Activated naive CD8-positive, alpha-beta T cell treated with anti-CD3 and anti-CD28 coated beads, Interleukin-2, amount 10 ng/mL, durations not matched to agents 7 days and 5 days (primary cell): ENCODE data around the gene SRPK1. TPM values are rescaled to one million over a fixed set of nuclear protein-coding genes. Genes with fewer than 3 reads are reported as not detected.
"Not testable (repeated sequence)": the region's sequence is repeated elsewhere in the genome, so short reads cannot be mapped to it uniquely, and the experiment has no call there.

Experiments
- ATAC-seq: fragments of 150-1000 bp; cut with Tn5 transposase; one replicate; pipeline ENCODE4 v1.10.0; 2021; ENCODE audit warnings: low read depth, moderate library complexity
- POLR2A ChIA-PET: fragments of 350-600 bp; sonication (Branson Sonifier 250); formaldehyde crosslinking; loops from one replicate; lab custom pipeline; 2021; ENCODE audit warnings: antibody characterized with exemption; lab: Charles Lee
- DNase-seq: peaks from one replicate; pipeline ENCODE4 v3.0.0; 2021
- H3K27ac Mint-ChIP-seq: one replicate; pipeline ENCODE4 v1.8.0; 2022; ENCODE audit warnings: mild to moderate bottlenecking, mixed read lengths
- H3K27me3 Mint-ChIP-seq: one replicate; pipeline ENCODE4 v1.8.0; 2022; ENCODE audit warnings: mild to moderate bottlenecking, moderate library complexity, mixed read lengths
- H3K36me3 Mint-ChIP-seq: one replicate; pipeline ENCODE4 v1.8.0; 2021; ENCODE audit warnings: mild to moderate bottlenecking, mixed read lengths
- H3K4me1 Mint-ChIP-seq: one replicate; pipeline ENCODE4 v1.8.0; 2021; ENCODE audit warnings: mixed read lengths
- H3K4me3 Mint-ChIP-seq: one replicate; pipeline ENCODE4 v1.8.0; 2022; ENCODE audit warnings: mild to moderate bottlenecking, moderate library complexity, mixed read lengths
- H3K9me3 Mint-ChIP-seq: one replicate; pipeline ENCODE4 v1.8.0; 2021; ENCODE audit warnings: mixed read lengths
- total RNA-seq, 2 experiments: library from RNA; stranded (reverse); gene quantifications; one replicate each; pipeline ENCODE4 v1.2.3, GENCODE V29; 2021

Gene SRPK1
- total RNA-seq, 2 experiments from 2014 or later = 69.1 to 73.6 TPM

- POLR2A ChIA-PET = no interaction called here
- peaks cover 5% of the 10 kb centered on the region for H3K27me3 Mint-ChIP-seq
- H3K9me3 Mint-ChIP-seq = peaks cover 4% of the 10 kb centered on the region
- ATAC-seq (no peak), DNase-seq (no peak)
- no peaks in the 10 kb centered on the region for H3K4me1 Mint-ChIP-seq
- no peak overlapping the region for H3K4me3 Mint-ChIP-seq
- H3K36me3 Mint-ChIP-seq = no peaks in the 10 kb centered on the region
- no peak overlapping the region for H3K27ac Mint-ChIP-seq
These were observed 22.5 kb upstream of the SRPK1 start for GRCh38 chr6:35943390-35943789.

- ATAC-seq = no peak
These were observed 21.5 kb upstream of the SRPK1 start for GRCh38 chr6:35942355-35942754.

DNA sequence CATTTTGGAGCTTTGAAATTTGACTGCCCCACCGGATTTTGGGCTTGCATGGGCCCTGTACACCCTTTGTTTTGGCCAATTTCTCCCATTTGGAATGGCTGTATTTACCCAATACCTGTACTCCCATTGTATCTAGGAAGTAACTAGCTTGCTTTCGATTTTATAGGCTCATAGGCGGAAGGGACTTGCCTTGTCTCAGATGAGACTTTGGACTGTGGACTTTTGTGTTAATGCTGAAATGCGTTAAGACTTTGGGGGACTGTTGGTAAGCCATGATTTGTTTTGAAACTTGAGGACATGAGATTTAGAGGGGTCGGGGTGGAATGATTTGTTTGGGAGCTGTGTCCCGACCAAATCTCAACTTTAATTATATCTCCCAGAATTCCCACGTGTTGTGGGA is 20.3 kb upstream of the SRPK1 start:
- not testable (repeated sequence) for DNase-seq, H3K4me3 Mint-ChIP-seq

More at GRCh38 chr6:35942355-35942754, 21.5 kb upstream of the SRPK1 start:
- DNase-seq = no peak
- no peak overlapping the region for H3K4me3 Mint-ChIP-seq
- no peaks in the 10 kb centered on the region for H3K4me1 Mint-ChIP-seq
- H3K36me3 Mint-ChIP-seq = no peaks in the 10 kb centered on the region
- peaks cover 5% of the 10 kb centered on the region for H3K27me3 Mint-ChIP-seq
- peaks cover 4% of the 10 kb centered on the region for H3K9me3 Mint-ChIP-seq
- POLR2A ChIA-PET = no interaction called here
- no peak overlapping the region for H3K27ac Mint-ChIP-seq

GRCh38 chr6:35940014-35940413 is 19.1 kb upstream of the SRPK1 start:
- H3K9me3 Mint-ChIP-seq, H3K36me3 Mint-ChIP-seq, H3K27ac Mint-ChIP-seq, DNase-seq, H3K4me3 Mint-ChIP-seq, H3K4me1 Mint-ChIP-seq, ATAC-seq, POLR2A ChIA-PET: not testable (repeated sequence)
- peaks cover 12% of the 10 kb centered on the region for H3K27me3 Mint-ChIP-seq

More for the DNA sequence above, 20.3 kb upstream of the SRPK1 start:
- H3K36me3 Mint-ChIP-seq, ATAC-seq, H3K27ac Mint-ChIP-seq, H3K4me1 Mint-ChIP-seq, H3K27me3 Mint-ChIP-seq, POLR2A ChIA-PET, H3K9me3 Mint-ChIP-seq: not testable (repeated sequence)

DNA sequence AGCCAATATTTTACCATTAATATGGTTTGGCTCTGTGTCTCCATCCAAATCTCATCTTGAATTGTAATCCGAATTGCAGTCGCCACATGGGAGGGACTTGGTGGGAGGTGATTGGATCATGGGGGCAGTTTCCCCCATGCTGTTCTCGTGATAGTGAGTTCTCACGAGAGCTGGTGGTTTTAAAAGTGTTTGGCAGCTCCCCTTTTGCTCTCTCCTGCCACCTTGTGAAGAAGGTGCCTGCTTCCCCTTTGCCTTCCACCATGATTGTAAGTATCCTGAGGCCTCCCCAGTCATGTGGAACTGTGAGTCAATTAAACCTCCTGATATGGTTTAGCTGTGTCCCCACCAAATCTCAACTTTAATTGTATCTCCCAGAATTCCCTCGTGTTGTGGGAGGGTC is 18.4 kb upstream of the SRPK1 start:
- POLR2A ChIA-PET, ATAC-seq: not testable (repeated sequence)

DNA sequence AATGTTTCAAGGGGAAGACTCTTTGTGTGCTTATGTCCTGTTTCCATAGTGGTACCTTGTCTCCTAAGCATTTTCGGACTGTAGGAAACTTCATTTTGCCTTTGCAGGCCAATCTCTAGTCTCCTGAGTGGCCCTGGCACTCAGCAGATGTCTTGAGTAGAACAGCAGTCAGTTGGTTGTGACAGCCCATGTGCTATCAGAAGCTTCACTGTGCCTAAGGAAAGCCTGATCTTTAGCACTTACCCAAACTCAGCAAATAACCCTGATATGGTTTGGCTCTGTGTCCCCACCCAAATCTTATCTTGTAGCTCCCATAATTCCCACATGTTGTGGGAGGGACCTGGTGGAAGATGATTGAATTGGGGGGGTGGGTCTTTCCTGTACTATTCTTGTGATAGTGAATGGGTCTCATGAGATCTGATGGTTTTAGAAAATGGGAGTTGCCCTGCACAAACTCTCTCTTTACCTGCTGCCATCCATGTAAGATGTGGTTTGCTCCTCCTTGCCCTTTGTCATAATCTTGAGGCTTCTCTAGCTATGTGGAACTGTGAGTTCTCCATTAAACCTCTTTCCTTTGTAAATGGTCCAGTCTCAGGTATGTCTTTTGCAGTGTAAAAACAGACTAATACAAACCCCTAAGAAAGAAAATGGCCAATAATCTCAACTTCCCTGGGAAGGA is 15.9 kb upstream of the SRPK1 start:
- ATAC-seq = no peak
- Mint-ChIP-seq H3K27me3 (peaks cover 12% of the 10 kb centered on the region), H3K9me3 (peaks cover 7% of the 10 kb centered on the region), H3K4me1 (peaks cover 2% of the 10 kb centered on the region), H3K4me3 (no peak overlapping the region), H3K36me3 (peaks cover 6% of the 10 kb centered on the region), H3K27ac (no peak overlapping the region)
- DNase-seq = no peak
- POLR2A ChIA-PET = interaction anchor here (0.7 kb wide), 1 partner anchor 16 kb away, joined by 3 read pairs; no protein-coding TSS in a partner anchor

More for the DNA sequence above, 18.4 kb upstream of the SRPK1 start:
- not testable (repeated sequence) for H3K36me3 Mint-ChIP-seq, H3K9me3 Mint-ChIP-seq, H3K4me3 Mint-ChIP-seq, H3K4me1 Mint-ChIP-seq, H3K27ac Mint-ChIP-seq, DNase-seq
- peaks cover 14% of the 10 kb centered on the region for H3K27me3 Mint-ChIP-seq

DNA sequence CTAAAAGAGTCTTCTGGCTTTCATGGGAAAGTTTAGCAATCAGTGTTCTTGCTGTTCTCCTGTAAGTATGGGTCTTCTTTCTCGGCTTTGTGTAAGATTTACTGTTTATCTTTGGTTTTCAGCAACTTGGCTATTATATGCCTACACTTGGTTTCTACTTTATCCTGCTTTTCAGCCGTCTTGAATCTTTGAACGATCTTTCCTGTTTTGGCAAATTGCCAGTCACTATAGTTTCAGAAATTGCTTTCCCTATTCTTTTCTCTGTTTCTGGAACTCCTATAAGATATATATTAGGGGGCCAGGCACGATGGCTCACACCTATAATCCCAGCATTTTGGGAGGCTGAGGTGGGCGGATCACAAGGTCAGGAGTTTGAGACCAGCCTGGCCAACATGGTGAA is 14.6 kb upstream of the SRPK1 start:
- Mint-ChIP-seq H3K36me3 (peaks cover 6% of the 10 kb centered on the region), H3K4me1 (peaks cover 2% of the 10 kb centered on the region), H3K4me3 (no peak overlapping the region), H3K9me3 (peaks cover 3% of the 10 kb centered on the region), H3K27ac (no peak overlapping the region), H3K27me3 (peaks cover 12% of the 10 kb centered on the region)
- no peak for DNase-seq
- no peak for ATAC-seq
- POLR2A ChIA-PET = no interaction called here

- peaks cover 12% of the 10 kb centered on the region for H3K27me3 Mint-ChIP-seq
- H3K9me3 Mint-ChIP-seq = peaks cover 3% of the 10 kb centered on the region
- no peak overlapping the region for H3K4me3 Mint-ChIP-seq
- DNase-seq = no peak
- peaks cover 2% of the 10 kb centered on the region for H3K4me1 Mint-ChIP-seq
- no peak overlapping the region for H3K27ac Mint-ChIP-seq
- H3K36me3 Mint-ChIP-seq = peaks cover 6% of the 10 kb centered on the region
- ATAC-seq = no peak
- POLR2A ChIA-PET = no interaction called here
These were observed 12.9 kb upstream of the SRPK1 start for GRCh38 chr6:35933844-35934243.

DNA sequence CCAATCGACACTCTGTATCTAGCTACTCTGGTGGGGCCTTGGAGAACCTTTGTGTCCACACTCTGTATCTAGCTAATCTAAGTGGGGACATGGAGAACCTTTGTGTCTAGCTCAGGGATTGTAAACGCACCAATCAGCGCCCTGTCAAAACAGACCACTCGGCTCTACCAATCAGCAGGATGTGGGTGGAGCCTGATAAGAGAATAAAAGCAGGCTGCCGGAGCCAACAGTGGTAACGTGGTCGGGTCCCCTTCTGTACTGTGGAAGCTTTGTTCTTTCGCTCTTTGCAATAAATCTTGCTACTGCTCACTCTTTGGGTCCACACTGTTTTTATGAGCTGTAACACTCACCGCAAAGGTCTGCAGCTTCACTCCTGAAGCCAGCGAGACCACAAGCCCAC is 11.0 kb upstream of the SRPK1 start:
- H3K4me1 Mint-ChIP-seq, POLR2A ChIA-PET, H3K9me3 Mint-ChIP-seq, ATAC-seq, DNase-seq, H3K36me3 Mint-ChIP-seq, H3K27ac Mint-ChIP-seq: not testable (repeated sequence)
- peak overlapping the region; percentile 56 for H3K4me3 Mint-ChIP-seq
- H3K27me3 Mint-ChIP-seq = peaks cover 10% of the 10 kb centered on the region

DNA sequence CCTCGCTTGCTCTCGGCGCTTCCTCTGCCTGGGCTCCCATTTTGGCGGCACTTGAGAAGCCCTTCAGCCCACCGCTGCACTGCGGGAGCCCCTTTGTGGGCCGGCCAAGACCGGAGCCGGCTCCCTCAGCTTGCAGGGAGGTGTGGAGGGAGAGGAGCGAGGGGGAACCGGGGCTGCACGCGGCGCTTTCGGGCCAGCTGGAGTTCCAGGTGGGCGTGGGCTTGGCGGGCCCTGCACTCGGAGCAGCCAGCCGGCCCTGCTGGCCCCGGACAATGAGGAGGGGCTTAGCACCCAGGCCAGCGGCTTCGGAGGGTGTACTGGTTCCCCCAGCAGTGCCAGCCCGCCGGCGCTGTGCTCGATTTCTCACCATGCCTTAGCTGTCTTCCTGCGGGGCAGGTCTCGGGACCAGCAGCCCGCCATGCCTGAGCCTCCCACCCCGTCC is 10.2 kb upstream of the SRPK1 start:
- ATAC-seq (no peak), DNase-seq (no peak)
- no peaks in the 10 kb centered on the region for H3K9me3 Mint-ChIP-seq
- H3K4me1 Mint-ChIP-seq = peaks cover 2% of the 10 kb centered on the region
- H3K27ac Mint-ChIP-seq = no peak overlapping the region
- H3K36me3 Mint-ChIP-seq = peaks cover 3% of the 10 kb centered on the region
- no peak overlapping the region for H3K4me3 Mint-ChIP-seq
- peaks cover 9% of the 10 kb centered on the region for H3K27me3 Mint-ChIP-seq
- POLR2A ChIA-PET = no interaction called here

DNA sequence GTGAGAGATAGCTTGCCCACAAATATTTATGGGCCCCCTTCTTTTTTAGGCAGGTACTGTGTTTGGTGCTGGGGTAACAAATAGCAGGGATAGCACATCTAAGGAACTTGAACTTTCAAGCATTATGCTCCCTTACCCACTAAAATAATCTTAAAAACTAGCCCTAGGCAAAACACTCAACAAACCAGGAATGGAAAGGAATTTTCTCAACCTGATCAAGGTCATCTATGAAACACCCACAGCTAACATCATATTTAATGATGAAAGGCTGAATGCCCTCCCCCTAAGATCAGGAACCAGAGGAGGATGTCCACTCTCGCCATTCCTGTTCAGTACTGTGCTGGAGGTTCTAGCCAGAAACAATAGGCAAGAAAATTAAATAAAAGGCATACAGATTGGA is 8.7 kb upstream of the SRPK1 start:
- POLR2A ChIA-PET = no interaction called here
- Mint-ChIP-seq H3K27me3 (peaks cover 1% of the 10 kb centered on the region), H3K4me3 (no peak overlapping the region), H3K9me3 (no peaks in the 10 kb centered on the region), H3K36me3 (peaks cover 3% of the 10 kb centered on the region), H3K4me1 (peaks cover 2% of the 10 kb centered on the region), H3K27ac (no peak overlapping the region)
- DNase-seq (no peak), ATAC-seq (no peak)

GRCh38 chr6:35926509-35927215 is 5.8 kb upstream of the SRPK1 start:
- Mint-ChIP-seq H3K27me3 (no peaks in the 10 kb centered on the region), H3K4me3 (no peak overlapping the region)
- POLR2A ChIA-PET = no interaction called here

GRCh38 chr6:35925961-35926360 is 5.1 kb upstream of the SRPK1 start:
- no peaks in the 10 kb centered on the region for H3K9me3 Mint-ChIP-seq
- H3K4me1 Mint-ChIP-seq = peaks cover 12% of the 10 kb centered on the region
- no peak overlapping the region for H3K27ac Mint-ChIP-seq
- ATAC-seq (no peak), DNase-seq (no peak)
- no peaks in the 10 kb centered on the region for H3K36me3 Mint-ChIP-seq
- POLR2A ChIA-PET = interaction anchor here (0.5 kb wide), 1 partner anchor 40 kb away, joined by 3 read pairs; no protein-coding TSS in a partner anchor
- H3K4me3 Mint-ChIP-seq = no peak overlapping the region
- H3K27me3 Mint-ChIP-seq = no peaks in the 10 kb centered on the region

More at GRCh38 chr6:35926509-35927215, 5.8 kb upstream of the SRPK1 start:
- DNase-seq (no peak), ATAC-seq (no peak)
- Mint-ChIP-seq H3K36me3 (no peaks in the 10 kb centered on the region), H3K27ac (no peak overlapping the region), H3K4me1 (peaks cover 10% of the 10 kb centered on the region), H3K9me3 (no peaks in the 10 kb centered on the region)

DNA sequence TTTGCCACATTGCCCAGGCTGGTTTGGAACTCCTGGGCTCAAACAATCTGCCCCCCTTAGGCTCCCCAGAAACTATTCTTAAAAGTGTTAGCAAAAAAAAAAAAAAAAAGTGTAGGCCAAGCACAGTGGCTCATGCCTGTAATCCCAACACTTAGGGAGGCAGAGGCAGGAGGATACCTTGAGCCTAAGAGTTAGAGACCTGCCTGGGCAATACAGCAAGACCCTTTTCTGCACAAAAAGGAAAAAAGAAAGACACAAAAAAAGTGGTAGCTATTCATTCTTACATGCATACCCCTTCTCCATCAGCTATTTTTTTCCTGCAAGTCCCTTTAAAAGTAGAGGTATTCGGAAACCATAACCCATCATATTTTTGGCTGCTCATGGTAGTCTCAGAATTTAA is 3.2 kb upstream of the SRPK1 start:
- Mint-ChIP-seq H3K27me3 (no peaks in the 10 kb centered on the region), H3K27ac (no peak overlapping the region)
- POLR2A ChIA-PET = interaction anchor here (0.7 kb wide), 1 partner anchor 203 kb away, joined by 3 read pairs; no protein-coding TSS in a partner anchor

More for the DNA sequence above, 3.2 kb upstream of the SRPK1 start:
- Mint-ChIP-seq H3K4me1 (peaks cover 17% of the 10 kb centered on the region), H3K4me3 (no peak overlapping the region), H3K36me3 (peaks cover 2% of the 10 kb centered on the region), H3K9me3 (no peaks in the 10 kb centered on the region)
- no peak for DNase-seq
- no peak for ATAC-seq
